HCT116 (cell line): ENCODE data around the gene MYPN. TPM values are rescaled to one million over a fixed set of nuclear protein-coding genes. Genes with fewer than 3 reads are reported as not detected.

Source experiments
- ATAC-seq: fragments of 200-7000 bp; cut with Tn5 transposase; 2 replicates; pipeline ENCODE4 v1.9.1; 2020; ENCODE audit warnings: mild to moderate bottlenecking, moderate library complexity
- BruUV-seq: library from RNA; stranded (reverse); fragments of 400-500 nt; replicated peaks from 2 replicates; lab custom pipeline; 2021; lab: Mats Ljungman, UMichigan
- CTCF ChIA-PET: fragments of 300-600 bp; sonication (Branson Sonifier 250); formaldehyde crosslinking; loops from one replicate; lab custom pipeline; 2021; ENCODE audit warnings: antibody characterized with exemption; lab: Charles Lee
- POLR2A ChIA-PET: fragments of 300-600, 350-600 bp; sonication (Branson Sonifier 250); formaldehyde crosslinking; loops from one replicate; lab custom pipeline; 2021; ENCODE audit warnings: antibody characterized with exemption; lab: Charles Lee
- RAD21 ChIA-PET, 2 experiments: fragments of 300-600 bp; sonication (Branson Sonifier 250); formaldehyde crosslinking; loops; one replicate each; lab custom pipeline; 2023; ENCODE audit warnings: low total read pairs in 2 of 2; ENCODE audit not compliant: uncharacterized antibody in 2 of 2, unreplicated experiment in 2 of 2, low non-redundant PET in 1 of 2; lab: Charles Lee
- DNase-seq: peaks from one replicate; pipeline ENCODE4 v3.0.0-alpha.2; 2010; ENCODE audit warnings: low read depth, low spot score
- H2AFZ ChIP-seq: fragments of 200-600 bp; shearing (Covaris generic), sonication (generic); 2 replicates; pipeline ENCODE4 v1.6.1; 2017; ENCODE audit warnings: low read depth, mixed run types, mixed read lengths, antibody characterized with exemption, low read length; ENCODE audit not compliant: poor library complexity, severe bottlenecking
- H3K27ac ChIP-seq: 2 replicates; pipeline ENCODE4 v1.5.1; 2012; ENCODE audit warnings: low read depth, low read length
- H3K27me3 ChIP-seq: fragments of 200-600 bp; sonication (generic); 2 replicates; pipeline ENCODE4 v1.6.1; 2016; ENCODE audit warnings: mixed run types, low read length, mixed read lengths; ENCODE audit not compliant: insufficient read depth
- H3K36me3 ChIP-seq, 2 experiments: fragments of 200-500 bp in 1 of 2; fragments of 200-600 bp in 1 of 2; sonication (Bioruptor generic) in 1 of 2; sonication (generic) in 1 of 2; 2 replicates each; pipeline versions ENCODE4 v1.5.1 to v1.6.1; 2014 to 2016; ENCODE audit warnings: low read length in 2 of 2, inconsistent platforms in 1 of 2, mixed read lengths in 1 of 2, mixed run types in 1 of 2; ENCODE audit not compliant: insufficient read depth in 2 of 2, control insufficient read depth in 1 of 2
- H3K4me1 ChIP-seq, 2 experiments: fragments of 200-600 bp in 1 of 2; sonication (generic) in 1 of 2; 2 replicates each; pipeline versions ENCODE4 v1.5.1 to v1.6.1; 2012 to 2017; ENCODE audit warnings: low read length in 2 of 2, inconsistent platforms in 1 of 2, mild to moderate bottlenecking in 1 of 2, mixed read lengths in 1 of 2, mixed run types in 1 of 2, moderate library complexity in 1 of 2; ENCODE audit not compliant: insufficient read depth in 2 of 2, control insufficient read depth in 1 of 2
- H3K4me2 ChIP-seq: fragments of 200-600 bp; sonication (generic); 2 replicates; pipeline ENCODE4 v1.6.1; 2017; ENCODE audit warnings: mixed run types, low read length, mixed read lengths
- H3K4me3 ChIP-seq, 2 experiments: fragments of 200-600 bp in 1 of 2; sonication (generic) in 1 of 2; replicated peaks in 1 of 2; 2 replicates each; pipeline ENCODE4 v1.5.1; 2011 to 2016; ENCODE audit warnings: low read length in 2 of 2, control low read depth in 1 of 2, low read depth in 1 of 2, mild to moderate bottlenecking in 1 of 2, mixed read lengths in 1 of 2, mixed run types in 1 of 2
- H3K79me2 ChIP-seq: fragments of 200-600 bp; sonication (generic); 2 replicates; pipeline ENCODE4 v1.6.1; 2017; ENCODE audit warnings: mild to moderate bottlenecking, mixed run types, low read length, moderate library complexity, mixed read lengths; ENCODE audit not compliant: insufficient read depth
- H3K9ac ChIP-seq: fragments of 200-600 bp; sonication (generic); 2 replicates; pipeline ENCODE4 v1.6.1; 2016; ENCODE audit warnings: low read length, mixed read lengths
- H3K9me2 ChIP-seq: fragments of 200-600 bp; sonication (generic), shearing (Covaris generic); 2 replicates; pipeline ENCODE4 v1.6.1; 2017; ENCODE audit warnings: mixed run types, mild to moderate bottlenecking, moderate library complexity; ENCODE audit not compliant: insufficient read depth
- H3K9me3 ChIP-seq, 2 experiments: fragments of 200-500 bp in 1 of 2; fragments of 200-600 bp in 1 of 2; sonication (Bioruptor generic) in 1 of 2; sonication (generic) in 1 of 2; 2 replicates each; pipeline ENCODE4 v1.6.1; 2014 to 2017; ENCODE audit warnings: low read length in 2 of 2, mixed read lengths in 2 of 2, inconsistent platforms in 1 of 2, low read depth in 1 of 2, mild to moderate bottlenecking in 1 of 2, mixed run types in 1 of 2, moderate library complexity in 1 of 2; ENCODE audit not compliant: control insufficient read depth in 1 of 2, insufficient read depth in 1 of 2
- H4K20me1 ChIP-seq: fragments of 200-600 bp; sonication (generic), shearing (Covaris generic); 2 replicates; pipeline ENCODE4 v1.6.1; 2017; ENCODE audit warnings: mixed run types, mild to moderate bottlenecking, moderate library complexity; ENCODE audit not compliant: insufficient read depth
- CBX3 ChIP-seq: IDR thresholded peaks from 2 replicates; pipeline ENCODE4 v1.6.1; 2012; ENCODE audit warnings: low read depth
- CEBPB ChIP-seq: IDR thresholded peaks from 2 replicates; pipeline ENCODE4 v1.6.1; 2012; ENCODE audit warnings: low read depth
- EGR1 ChIP-seq: IDR thresholded peaks from 2 replicates; pipeline ENCODE4 v1.6.1; 2012; ENCODE audit warnings: low read depth
- ELF1 ChIP-seq: IDR thresholded peaks from 2 replicates; pipeline ENCODE4 v1.6.1; 2012; ENCODE audit warnings: low read depth, borderline replicate concordance
- EZH2 ChIP-seq: fragments of 200-600 bp; sonication (generic); IDR thresholded peaks from 2 replicates; pipeline ENCODE4 v1.6.1; 2017; ENCODE audit warnings: antibody characterized with exemption, mixed run types
- POLR2A ChIP-seq: IDR thresholded peaks from 2 replicates; pipeline ENCODE4 v1.7.0; 2011; ENCODE audit warnings: borderline replicate concordance; ENCODE audit not compliant: insufficient read depth, insufficient read length; ENCODE audit errors: extremely low read depth
- POLR2AphosphoS5 ChIP-seq: IDR thresholded peaks from 2 replicates; pipeline ENCODE4 v1.6.1; 2011; ENCODE audit warnings: mild to moderate bottlenecking, low read depth, low read length, moderate library complexity
- SP1 ChIP-seq: IDR thresholded peaks from 2 replicates; pipeline ENCODE4 v1.6.1; 2012; ENCODE audit warnings: low read depth
- YY1 ChIP-seq: IDR thresholded peaks from 2 replicates; pipeline ENCODE4 v1.6.1; 2011; ENCODE audit warnings: low read length, low read depth, moderate library complexity, mild to moderate bottlenecking; ENCODE audit not compliant: insufficient replicate concordance; ENCODE audit errors: extremely low read depth
- ZFX ChIP-seq: fragments of 450-650 bp; IDR thresholded peaks from 2 replicates; pipeline ENCODE4 v1.6.1; 2017
- intact Hi-C: fragments of 100-400 bp; cut with micrococcal nuclease; formaldehyde crosslinking; loops from 2 replicates; pipeline ENCODE4 v1.10.0; 2022
- total RNA-seq: library from RNA; stranded (reverse); gene quantifications from one replicate; pipeline ENCODE4 v1.2.1, GENCODE V29; 2021; ENCODE audit not compliant: unreplicated experiment
- TF ChIP-seq, protein P1 (sequence below): IDR thresholded peaks from 2 replicates; pipeline ENCODE4 v1.6.1; 2012; ENCODE audit warnings: low read depth
- TF ChIP-seq, protein P2 (sequence below): IDR thresholded peaks from 2 replicates; pipeline ENCODE4 v1.6.1; 2012
- TF ChIP-seq, protein P3 (sequence below): IDR thresholded peaks from 2 replicates; pipeline ENCODE4 v1.6.1; 2011; ENCODE audit warnings: mild to moderate bottlenecking, low read length, moderate library complexity; ENCODE audit not compliant: insufficient replicate concordance; ENCODE audit errors: extremely low read depth

MYPN gene
- total RNA-seq, 1 experiment from 2014 or later, result 0.34 TPM

DNA sequence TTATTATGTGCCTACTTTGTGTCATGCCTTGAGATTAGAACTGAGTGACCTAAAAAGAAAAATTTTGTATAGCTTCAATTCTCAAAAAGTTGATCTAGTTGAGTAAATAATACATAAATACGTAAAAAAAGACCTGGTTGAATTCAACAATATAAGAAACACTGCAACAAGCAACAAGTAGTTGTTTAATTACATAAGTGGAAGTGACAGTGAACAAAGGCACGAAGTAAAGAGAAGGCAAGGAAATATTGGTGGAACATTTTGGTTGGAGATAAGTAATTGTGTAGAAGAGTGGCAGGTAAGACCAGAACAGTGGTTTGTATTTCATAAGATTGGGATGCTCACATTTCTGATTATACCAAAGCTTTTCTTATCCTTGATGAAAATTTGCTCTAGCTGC is 8.2 kb upstream of the MYPN start:
- POLR2A ChIA-PET, result interaction anchor here (1.2 kb wide), 1 partner anchor 10 kb away, joined by 3 read pairs; no protein-coding TSS in a partner anchor
- no TSS peak for BruUV-seq
- H3K4me2 ChIP-seq, result no peak overlapping the region

DNA sequence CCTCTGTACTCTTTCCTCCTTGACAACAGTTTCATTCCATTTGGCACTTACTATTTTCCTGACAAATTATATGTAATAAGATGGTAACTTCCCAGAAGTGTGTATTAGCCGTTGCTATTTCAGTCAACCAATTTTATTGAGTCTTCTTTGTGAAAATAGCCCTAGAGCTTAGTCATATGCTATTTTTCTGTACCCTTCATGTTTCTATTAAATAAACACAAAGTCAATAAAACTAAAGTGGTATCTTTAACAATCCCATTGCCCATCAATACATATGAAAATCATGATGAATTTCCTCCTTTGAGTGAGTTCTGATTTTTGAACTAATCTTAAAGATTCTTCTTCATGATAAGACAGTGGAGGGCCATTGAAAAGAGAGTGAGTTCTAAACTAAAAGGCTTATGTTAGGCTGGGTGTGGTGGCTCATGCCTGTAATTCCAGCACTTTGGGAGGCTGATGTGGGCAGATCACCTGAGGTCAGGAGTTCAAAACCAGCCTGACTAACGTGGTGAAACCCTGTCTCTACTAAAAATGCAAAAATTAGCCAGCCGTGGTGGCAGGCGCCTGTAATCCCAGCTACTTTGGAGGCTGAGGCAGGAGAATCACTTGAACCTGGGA is 5.9 kb upstream of the MYPN start:
- POLR2A ChIA-PET, result interaction anchor here (1.3 kb wide), 1 partner anchor 9 kb away, joined by 4 read pairs; no protein-coding TSS in a partner anchor
- TF ChIP-seq, protein P1, sequence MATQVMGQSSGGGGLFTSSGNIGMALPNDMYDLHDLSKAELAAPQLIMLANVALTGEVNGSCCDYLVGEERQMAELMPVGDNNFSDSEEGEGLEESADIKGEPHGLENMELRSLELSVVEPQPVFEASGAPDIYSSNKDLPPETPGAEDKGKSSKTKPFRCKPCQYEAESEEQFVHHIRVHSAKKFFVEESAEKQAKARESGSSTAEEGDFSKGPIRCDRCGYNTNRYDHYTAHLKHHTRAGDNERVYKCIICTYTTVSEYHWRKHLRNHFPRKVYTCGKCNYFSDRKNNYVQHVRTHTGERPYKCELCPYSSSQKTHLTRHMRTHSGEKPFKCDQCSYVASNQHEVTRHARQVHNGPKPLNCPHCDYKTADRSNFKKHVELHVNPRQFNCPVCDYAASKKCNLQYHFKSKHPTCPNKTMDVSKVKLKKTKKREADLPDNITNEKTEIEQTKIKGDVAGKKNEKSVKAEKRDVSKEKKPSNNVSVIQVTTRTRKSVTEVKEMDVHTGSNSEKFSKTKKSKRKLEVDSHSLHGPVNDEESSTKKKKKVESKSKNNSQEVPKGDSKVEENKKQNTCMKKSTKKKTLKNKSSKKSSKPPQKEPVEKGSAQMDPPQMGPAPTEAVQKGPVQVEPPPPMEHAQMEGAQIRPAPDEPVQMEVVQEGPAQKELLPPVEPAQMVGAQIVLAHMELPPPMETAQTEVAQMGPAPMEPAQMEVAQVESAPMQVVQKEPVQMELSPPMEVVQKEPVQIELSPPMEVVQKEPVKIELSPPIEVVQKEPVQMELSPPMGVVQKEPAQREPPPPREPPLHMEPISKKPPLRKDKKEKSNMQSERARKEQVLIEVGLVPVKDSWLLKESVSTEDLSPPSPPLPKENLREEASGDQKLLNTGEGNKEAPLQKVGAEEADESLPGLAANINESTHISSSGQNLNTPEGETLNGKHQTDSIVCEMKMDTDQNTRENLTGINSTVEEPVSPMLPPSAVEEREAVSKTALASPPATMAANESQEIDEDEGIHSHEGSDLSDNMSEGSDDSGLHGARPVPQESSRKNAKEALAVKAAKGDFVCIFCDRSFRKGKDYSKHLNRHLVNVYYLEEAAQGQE, result no peak
- TF ChIP-seq CBX3 (no peak), EGR1 (no peak), POLR2A (no peak), SP1 (no peak), CEBPB (no peak), EZH2 (no peak), ZFX (no peak), YY1 (no peak), POLR2AphosphoS5 (no peak)
- TF ChIP-seq, protein P2, sequence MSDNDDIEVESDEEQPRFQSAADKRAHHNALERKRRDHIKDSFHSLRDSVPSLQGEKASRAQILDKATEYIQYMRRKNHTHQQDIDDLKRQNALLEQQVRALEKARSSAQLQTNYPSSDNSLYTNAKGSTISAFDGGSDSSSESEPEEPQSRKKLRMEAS, result no peak
- TF ChIP-seq, protein P3, sequence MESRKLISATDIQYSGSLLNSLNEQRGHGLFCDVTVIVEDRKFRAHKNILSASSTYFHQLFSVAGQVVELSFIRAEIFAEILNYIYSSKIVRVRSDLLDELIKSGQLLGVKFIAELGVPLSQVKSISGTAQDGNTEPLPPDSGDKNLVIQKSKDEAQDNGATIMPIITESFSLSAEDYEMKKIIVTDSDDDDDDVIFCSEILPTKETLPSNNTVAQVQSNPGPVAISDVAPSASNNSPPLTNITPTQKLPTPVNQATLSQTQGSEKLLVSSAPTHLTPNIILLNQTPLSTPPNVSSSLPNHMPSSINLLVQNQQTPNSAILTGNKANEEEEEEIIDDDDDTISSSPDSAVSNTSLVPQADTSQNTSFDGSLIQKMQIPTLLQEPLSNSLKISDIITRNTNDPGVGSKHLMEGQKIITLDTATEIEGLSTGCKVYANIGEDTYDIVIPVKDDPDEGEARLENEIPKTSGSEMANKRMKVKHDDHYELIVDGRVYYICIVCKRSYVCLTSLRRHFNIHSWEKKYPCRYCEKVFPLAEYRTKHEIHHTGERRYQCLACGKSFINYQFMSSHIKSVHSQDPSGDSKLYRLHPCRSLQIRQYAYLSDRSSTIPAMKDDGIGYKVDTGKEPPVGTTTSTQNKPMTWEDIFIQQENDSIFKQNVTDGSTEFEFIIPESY, result no peak

More for the DNA sequence above, 8.2 kb upstream of the MYPN start:
- H3K9me2 ChIP-seq, result no peaks in the 10 kb centered on the region
- H3K79me2 ChIP-seq, result no peaks in the 10 kb centered on the region
- DNase-seq (no peak), ATAC-seq (no peak)
- RAD21 ChIA-PET, result no interaction called here
- TF ChIP-seq ELF1, result no peak
- H4K20me1 ChIP-seq, result no peaks in the 10 kb centered on the region
- no peak overlapping the region for H3K9ac ChIP-seq
- no peaks in the 10 kb centered on the region for H3K27me3 ChIP-seq
- no peaks in the 10 kb centered on the region for H3K36me3 ChIP-seq
- CTCF ChIA-PET, result interaction anchor here (1.0 kb wide), 1 partner anchor 11 kb away, joined by 3 read pairs; no protein-coding TSS in a partner anchor
- no peaks in the 10 kb centered on the region for H3K9me3 ChIP-seq
- peak overlapping the region; percentile 59 for H2AFZ ChIP-seq
- intact Hi-C loops, result no loop called here
- H3K4me3 ChIP-seq, result no peak overlapping the region
- H3K27ac ChIP-seq, result no peak overlapping the region
- H3K4me1 ChIP-seq, result peaks cover 41 to 92% of the 10 kb centered on the region in 2 experiments

More for the DNA sequence above, 5.9 kb upstream of the MYPN start:
- BruUV-seq, result no TSS peak
- RAD21 ChIA-PET, result no interaction called here
- H3K27ac ChIP-seq, result no peak overlapping the region; the same call in 1 of the 2 replicates
- H3K9ac ChIP-seq, result peak overlapping the region; percentile 30
- peak; percentile 63 for ATAC-seq
- H3K79me2 ChIP-seq, result no peaks in the 10 kb centered on the region
- no peaks in the 10 kb centered on the region for H3K27me3 ChIP-seq
- intact Hi-C loops, result no loop called here
- no peaks in the 10 kb centered on the region for H3K36me3 ChIP-seq
- CTCF ChIA-PET, result interaction anchor here (1.2 kb wide), 1 partner anchor 52 kb away, joined by 3 read pairs; no protein-coding TSS in a partner anchor
- H2AFZ ChIP-seq, result peak overlapping the region; percentile 47
- DNase-seq, result no peak
- H3K4me3 ChIP-seq, result peak overlapping the region in 1 of 2 experiments; percentile 27; a peak in 1 of 4 replicates
- H3K4me1 ChIP-seq, result peaks cover 24 to 83% of the 10 kb centered on the region in 2 experiments
- H3K9me2 ChIP-seq, result no peaks in the 10 kb centered on the region
- H3K4me2 ChIP-seq, result peak overlapping the region; percentile 54
- H3K9me3 ChIP-seq, result no peaks in the 10 kb centered on the region
- H4K20me1 ChIP-seq, result no peaks in the 10 kb centered on the region
